ENCODE measurements around the gene PNPLA5. TPM values are rescaled to one million over a fixed set of nuclear protein-coding genes. Genes with fewer than 3 reads are reported as not detected.

PNPLA5 gene
- total RNA-seq, 1 experiment from 2014 or later: not detected

GRCh38 chr22:43853328-43853931 is 38.4 kb downstream of the PNPLA5 start:
- H3K36me3 ChIP-seq (ENCODE audit: low read depth, low read length): no peaks in the 10 kb centered on the region
- H3K27me3 ChIP-seq (ENCODE audit: low read length): peaks cover 18% of the 10 kb centered on the region
- H3F3A ChIP-seq (ENCODE audit: low read length, unreplicated experiment): no peaks in the 10 kb centered on the region
- no peaks in the 10 kb centered on the region for H4K20me1 ChIP-seq (ENCODE audit: low read length)
- no peak overlapping the region for H3K27ac ChIP-seq (ENCODE audit: low read length)
- H3K4me1 ChIP-seq (ENCODE audit: insufficient read depth, low read length): no peaks in the 10 kb centered on the region
- BruUV-seq (replicated peaks): no TSS peak
- TF ChIP-seq EZH2 (IDR thresholded peaks at IDR 0.05; ENCODE audit: low read length, unreplicated experiment) (no peak), EZH2phosphoT487 (IDR thresholded peaks at IDR 0.05; ENCODE audit: borderline replicate concordance, low read length) (no peak)
- TF ChIP-seq, protein P1, sequence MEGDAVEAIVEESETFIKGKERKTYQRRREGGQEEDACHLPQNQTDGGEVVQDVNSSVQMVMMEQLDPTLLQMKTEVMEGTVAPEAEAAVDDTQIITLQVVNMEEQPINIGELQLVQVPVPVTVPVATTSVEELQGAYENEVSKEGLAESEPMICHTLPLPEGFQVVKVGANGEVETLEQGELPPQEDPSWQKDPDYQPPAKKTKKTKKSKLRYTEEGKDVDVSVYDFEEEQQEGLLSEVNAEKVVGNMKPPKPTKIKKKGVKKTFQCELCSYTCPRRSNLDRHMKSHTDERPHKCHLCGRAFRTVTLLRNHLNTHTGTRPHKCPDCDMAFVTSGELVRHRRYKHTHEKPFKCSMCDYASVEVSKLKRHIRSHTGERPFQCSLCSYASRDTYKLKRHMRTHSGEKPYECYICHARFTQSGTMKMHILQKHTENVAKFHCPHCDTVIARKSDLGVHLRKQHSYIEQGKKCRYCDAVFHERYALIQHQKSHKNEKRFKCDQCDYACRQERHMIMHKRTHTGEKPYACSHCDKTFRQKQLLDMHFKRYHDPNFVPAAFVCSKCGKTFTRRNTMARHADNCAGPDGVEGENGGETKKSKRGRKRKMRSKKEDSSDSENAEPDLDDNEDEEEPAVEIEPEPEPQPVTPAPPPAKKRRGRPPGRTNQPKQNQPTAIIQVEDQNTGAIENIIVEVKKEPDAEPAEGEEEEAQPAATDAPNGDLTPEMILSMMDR (conservative IDR thresholded peaks at IDR 0.05; ENCODE audit: low read depth, low read length): no peak
- ChIA-PET POLR2A (ENCODE audit: unreplicated experiment) (no interaction called here), CTCF (no interaction called here)
- H3K79me2 ChIP-seq (ENCODE audit: low read length): no peaks in the 10 kb centered on the region
- no peaks in the 10 kb centered on the region for H3K9me3 ChIP-seq (ENCODE audit: low read length)
- no peak overlapping the region for H3K4me2 ChIP-seq (ENCODE audit: low read length)
- H3K4me3 ChIP-seq (ENCODE audit: low read length): no peak overlapping the region
- intact Hi-C loops (cut with micrococcal nuclease): no loop called here
- ATAC-seq: no peak
- no peak overlapping the region for H3K9ac ChIP-seq (ENCODE audit: low read length)
- no peak for DNase-seq
- H2AFZ ChIP-seq (ENCODE audit: low read length): no peak overlapping the region
- H3K9me2 ChIP-seq (replicated peaks; ENCODE audit: low read length): no peaks in the 10 kb centered on the region

DNA sequence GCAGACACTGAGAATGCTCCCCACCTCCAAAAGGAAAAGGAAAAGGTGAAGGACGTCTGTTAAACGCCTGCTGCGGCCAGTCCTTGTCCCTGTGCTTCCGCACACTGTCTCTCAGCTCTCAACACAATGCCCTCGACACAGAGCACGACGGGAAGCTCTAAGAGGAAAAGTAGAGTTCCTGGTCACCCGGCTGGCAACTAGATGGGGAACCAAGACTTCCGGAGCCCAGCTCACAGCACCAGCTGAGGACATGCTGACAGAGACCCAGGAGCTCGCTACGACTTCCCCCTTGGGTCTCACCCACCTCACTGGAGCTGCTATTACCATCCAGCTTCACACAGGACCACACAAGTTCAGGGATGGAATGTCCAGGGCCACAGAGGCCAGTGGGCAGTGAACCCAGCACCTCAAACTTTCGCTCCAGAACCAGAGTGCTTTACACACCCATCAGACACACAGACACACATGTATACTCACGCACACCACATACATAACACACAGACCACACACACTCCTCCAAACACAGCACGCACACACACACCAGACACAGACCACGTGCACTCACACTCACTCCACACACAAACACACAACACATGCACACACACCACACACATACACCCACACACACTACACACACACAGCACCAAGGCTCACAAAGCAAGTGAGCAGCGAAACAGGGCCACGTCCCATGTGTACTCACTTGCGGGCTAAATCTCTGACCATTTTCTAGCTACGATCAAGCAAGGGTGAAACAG is 39.1 kb downstream of the PNPLA5 start:
- no TSS peak for BruUV-seq (replicated peaks)
- no peak overlapping the region for H2AFZ ChIP-seq (ENCODE audit: low read length)

More for the DNA sequence above, 39.1 kb downstream of the PNPLA5 start:
- Histone ChIP-seq H3F3A (ENCODE audit: low read length, unreplicated experiment) (no peaks in the 10 kb centered on the region), H3K9me2 (replicated peaks; ENCODE audit: low read length) (no peaks in the 10 kb centered on the region), H3K36me3 (ENCODE audit: low read depth, low read length) (no peaks in the 10 kb centered on the region), H3K4me1 (ENCODE audit: insufficient read depth, low read length) (no peaks in the 10 kb centered on the region), H3K9ac (ENCODE audit: low read length) (no peak overlapping the region), H3K79me2 (ENCODE audit: low read length) (no peaks in the 10 kb centered on the region), H3K27ac (ENCODE audit: low read length) (no peak overlapping the region), H3K27me3 (ENCODE audit: low read length) (peaks cover 18% of the 10 kb centered on the region), H3K9me3 (ENCODE audit: low read length) (no peaks in the 10 kb centered on the region), H3K4me3 (ENCODE audit: low read length) (no peak overlapping the region), H3K4me2 (ENCODE audit: low read length) (no peak overlapping the region), H4K20me1 (ENCODE audit: low read length) (no peaks in the 10 kb centered on the region)
- ATAC-seq: no peak
- DNase-seq: no peak
- TF ChIP-seq EZH2 (IDR thresholded peaks at IDR 0.05; ENCODE audit: low read length, unreplicated experiment) (no peak), EZH2phosphoT487 (IDR thresholded peaks at IDR 0.05; ENCODE audit: borderline replicate concordance, low read length) (no peak)
- TF ChIP-seq, protein P1 (conservative IDR thresholded peaks at IDR 0.05; ENCODE audit: low read depth, low read length): no peak
- ChIA-PET POLR2A (ENCODE audit: unreplicated experiment) (no interaction called here), CTCF (no interaction called here)
- intact Hi-C loops (cut with micrococcal nuclease): no loop called here
